GM12872 (cell line): ENCODE data around the gene ZNF605.

Experiments used
- TF ChIP-seq, protein P1 (sequence below): IDR thresholded peaks from 3 replicates; pipeline ENCODE4 v1.5.1; 2011; ENCODE audit warnings: low read depth, mild to moderate bottlenecking, low read length, moderate library complexity; ENCODE audit not compliant: insufficient read depth

ZNF605 gene

DNA sequence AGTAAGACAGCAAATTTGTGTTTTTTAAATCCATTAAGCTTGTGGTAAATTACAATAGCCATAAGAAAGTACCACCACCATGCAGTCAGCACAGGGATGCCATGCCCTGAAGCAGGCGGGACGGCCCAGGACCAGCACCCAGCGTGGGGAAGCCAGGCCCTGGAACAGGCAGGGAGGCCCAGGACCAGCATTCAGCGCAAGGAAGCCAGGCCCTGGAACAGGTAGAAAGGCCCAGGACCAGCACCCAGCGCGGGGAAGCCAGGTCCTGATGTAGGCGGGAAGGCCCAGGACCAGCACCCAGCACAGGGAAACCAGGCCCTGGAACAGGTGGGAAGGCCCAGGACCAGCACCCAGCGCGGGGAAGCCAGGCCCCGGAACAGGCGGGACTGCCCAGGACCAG is 81.9 kb downstream of the ZNF605 start:
- TF ChIP-seq, protein P1, sequence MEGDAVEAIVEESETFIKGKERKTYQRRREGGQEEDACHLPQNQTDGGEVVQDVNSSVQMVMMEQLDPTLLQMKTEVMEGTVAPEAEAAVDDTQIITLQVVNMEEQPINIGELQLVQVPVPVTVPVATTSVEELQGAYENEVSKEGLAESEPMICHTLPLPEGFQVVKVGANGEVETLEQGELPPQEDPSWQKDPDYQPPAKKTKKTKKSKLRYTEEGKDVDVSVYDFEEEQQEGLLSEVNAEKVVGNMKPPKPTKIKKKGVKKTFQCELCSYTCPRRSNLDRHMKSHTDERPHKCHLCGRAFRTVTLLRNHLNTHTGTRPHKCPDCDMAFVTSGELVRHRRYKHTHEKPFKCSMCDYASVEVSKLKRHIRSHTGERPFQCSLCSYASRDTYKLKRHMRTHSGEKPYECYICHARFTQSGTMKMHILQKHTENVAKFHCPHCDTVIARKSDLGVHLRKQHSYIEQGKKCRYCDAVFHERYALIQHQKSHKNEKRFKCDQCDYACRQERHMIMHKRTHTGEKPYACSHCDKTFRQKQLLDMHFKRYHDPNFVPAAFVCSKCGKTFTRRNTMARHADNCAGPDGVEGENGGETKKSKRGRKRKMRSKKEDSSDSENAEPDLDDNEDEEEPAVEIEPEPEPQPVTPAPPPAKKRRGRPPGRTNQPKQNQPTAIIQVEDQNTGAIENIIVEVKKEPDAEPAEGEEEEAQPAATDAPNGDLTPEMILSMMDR: no peak

DNA sequence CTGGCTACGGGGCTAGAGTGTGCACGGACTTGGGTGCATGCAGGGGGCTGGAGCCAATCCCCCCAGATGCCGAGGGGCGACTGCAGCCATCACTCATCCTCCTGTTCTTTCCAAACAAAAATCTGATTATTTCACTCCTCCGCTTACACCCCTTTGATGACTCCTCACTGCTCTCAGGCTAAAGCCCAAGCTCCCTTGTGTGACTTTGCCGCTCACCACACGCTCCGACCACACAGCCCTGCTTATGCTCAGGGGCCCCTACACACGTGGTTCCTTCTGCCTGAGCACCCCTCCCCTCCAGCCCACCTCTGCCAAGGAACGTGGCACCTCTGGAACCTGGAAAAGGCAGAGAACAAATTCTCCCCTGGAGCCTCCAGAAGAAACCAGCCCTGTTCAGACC is 82.4 kb downstream of the ZNF605 start:
- TF ChIP-seq, protein P1: no peak

DNA sequence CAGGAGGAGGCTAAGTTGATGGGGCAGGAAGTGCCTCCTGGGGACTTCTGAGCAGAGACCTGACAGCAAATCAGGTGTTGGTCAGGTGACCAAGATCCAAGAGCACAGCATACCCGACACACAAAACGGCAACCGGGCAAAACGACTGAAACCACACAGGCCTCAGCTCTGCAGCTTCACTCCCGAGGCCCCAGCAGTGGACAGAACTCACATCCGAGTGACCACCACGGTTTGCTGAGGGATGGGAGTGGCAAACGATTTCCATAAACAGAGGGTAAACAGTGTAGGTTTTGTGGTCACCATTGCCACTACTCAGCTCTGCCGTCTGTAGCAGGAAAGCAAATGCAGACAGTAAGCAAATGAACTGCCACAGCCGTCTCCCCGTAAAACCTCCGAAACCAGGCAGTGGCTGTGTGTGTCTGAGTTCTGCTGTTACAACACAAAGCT is 83.1 kb downstream of the ZNF605 start:
- TF ChIP-seq, protein P1: no peak

DNA sequence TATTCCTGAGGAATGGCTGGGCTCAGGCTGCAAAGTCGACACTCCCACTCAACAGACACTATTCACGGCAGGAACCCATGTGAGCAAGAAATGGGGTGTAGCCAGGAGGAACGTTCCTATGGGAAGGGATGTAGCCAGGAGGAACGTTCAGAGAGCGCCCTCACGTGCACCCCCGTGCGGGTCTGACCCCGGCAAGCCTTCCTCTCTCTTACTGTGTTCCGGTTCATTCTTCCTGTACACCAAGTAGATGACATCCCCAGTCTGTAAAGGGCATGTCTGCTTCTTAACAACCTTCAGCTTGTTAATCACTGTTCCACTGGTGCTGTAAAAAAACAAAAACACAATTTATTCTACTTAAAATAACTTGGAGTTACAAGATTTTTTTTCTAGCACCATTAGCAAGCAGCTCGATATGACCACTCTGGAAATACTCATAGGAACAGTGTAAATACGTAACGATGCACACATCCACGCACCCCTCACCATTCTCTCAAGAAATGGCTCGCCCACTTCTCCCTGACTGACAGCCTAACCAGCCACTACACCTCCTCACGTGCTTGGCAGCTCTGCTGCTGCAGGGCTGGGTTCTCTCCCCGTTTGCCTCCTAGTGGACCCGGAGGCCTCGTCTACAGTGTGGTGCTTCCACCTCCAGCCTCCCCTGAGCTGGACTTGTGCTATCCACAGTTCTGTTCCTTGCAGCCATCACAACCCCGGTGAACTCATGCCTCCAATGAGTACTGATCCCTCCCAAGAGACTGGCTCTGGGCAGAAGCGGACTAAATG is 83.8 kb downstream of the ZNF605 start:
- TF ChIP-seq, protein P1: no peak

DNA sequence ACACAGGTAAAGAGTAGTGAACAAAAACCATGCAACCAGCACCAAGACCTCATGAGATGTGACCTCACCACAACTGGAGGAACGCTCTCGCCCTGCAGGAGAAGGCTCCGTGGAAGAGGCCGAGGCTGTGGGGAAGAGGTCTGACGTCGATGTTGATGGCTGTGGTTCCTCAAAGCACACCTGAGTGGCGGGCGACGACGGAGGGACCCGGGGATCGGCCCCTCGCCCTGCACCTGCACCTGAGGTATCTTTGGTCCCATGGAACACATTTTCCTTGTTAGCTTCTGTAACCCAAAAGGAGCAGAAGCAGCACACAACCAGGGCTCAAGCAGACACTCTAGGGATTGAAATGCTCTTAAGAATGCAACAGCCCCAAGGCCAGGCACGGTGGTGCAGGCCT is 86.6 kb downstream of the ZNF605 start:
- TF ChIP-seq, protein P1: no peak
